ENCODE measurements around the gene NRDC.

DNA sequence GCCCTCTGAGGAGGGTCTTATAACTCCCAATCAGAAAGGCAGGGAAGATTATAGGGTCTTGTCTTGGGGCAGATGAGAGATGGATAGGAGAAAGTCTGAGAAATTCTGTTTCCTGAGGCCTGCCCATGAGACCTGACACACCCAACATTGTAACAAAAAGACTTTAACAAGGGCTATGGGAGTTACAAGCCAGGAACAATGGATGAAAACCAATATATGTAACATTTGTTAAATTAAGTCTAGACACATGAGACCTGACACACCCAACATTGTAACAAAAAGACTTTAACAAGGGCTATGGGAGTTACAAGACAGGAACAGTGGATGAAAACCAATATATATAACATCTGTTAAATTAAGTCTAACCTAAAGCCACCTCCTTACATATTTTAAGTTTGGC lies 21.8 kb downstream of the NRDC start:
- TF ChIP-seq, protein P1, sequence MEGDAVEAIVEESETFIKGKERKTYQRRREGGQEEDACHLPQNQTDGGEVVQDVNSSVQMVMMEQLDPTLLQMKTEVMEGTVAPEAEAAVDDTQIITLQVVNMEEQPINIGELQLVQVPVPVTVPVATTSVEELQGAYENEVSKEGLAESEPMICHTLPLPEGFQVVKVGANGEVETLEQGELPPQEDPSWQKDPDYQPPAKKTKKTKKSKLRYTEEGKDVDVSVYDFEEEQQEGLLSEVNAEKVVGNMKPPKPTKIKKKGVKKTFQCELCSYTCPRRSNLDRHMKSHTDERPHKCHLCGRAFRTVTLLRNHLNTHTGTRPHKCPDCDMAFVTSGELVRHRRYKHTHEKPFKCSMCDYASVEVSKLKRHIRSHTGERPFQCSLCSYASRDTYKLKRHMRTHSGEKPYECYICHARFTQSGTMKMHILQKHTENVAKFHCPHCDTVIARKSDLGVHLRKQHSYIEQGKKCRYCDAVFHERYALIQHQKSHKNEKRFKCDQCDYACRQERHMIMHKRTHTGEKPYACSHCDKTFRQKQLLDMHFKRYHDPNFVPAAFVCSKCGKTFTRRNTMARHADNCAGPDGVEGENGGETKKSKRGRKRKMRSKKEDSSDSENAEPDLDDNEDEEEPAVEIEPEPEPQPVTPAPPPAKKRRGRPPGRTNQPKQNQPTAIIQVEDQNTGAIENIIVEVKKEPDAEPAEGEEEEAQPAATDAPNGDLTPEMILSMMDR (IDR thresholded peaks at IDR 0.05), result no peak
- no peak for TF ChIP-seq EZH2phosphoT487 (IDR thresholded peaks at IDR 0.05)
- no peak for TF ChIP-seq EZH2 (IDR thresholded peaks at IDR 0.05)
